Loucy (cell line): ENCODE results near the gene UNC5C.

Experiments
- H2AFZ ChIP-seq: fragments of 200-600 bp; sonication (generic); 2 replicates; pipeline ENCODE4 v1.6.0; 2016; ENCODE audit warnings: antibody characterized with exemption, mild to moderate bottlenecking, low read length, moderate library complexity
- H3F3A ChIP-seq: fragments of 200-600 bp; 2 replicates; pipeline ENCODE4 v1.6.0; 2016; ENCODE audit warnings: antibody characterized with exemption, low read depth, mild to moderate bottlenecking
- H3K27me3 ChIP-seq: fragments of 200-600 bp; sonication (generic); 2 replicates; pipeline ENCODE4 v1.6.1; 2014; ENCODE audit warnings: low read length, mild to moderate bottlenecking; ENCODE audit not compliant: insufficient read depth, poor library complexity, severe bottlenecking
- H3K36me3 ChIP-seq: fragments of 200-600 bp; sonication (generic); 2 replicates; pipeline ENCODE4 v1.6.1; 2016; ENCODE audit warnings: low read length; ENCODE audit not compliant: insufficient read depth
- H3K4me1 ChIP-seq: fragments of 200-600 bp; sonication (generic); 2 replicates; pipeline ENCODE4 v1.5.1; 2014; ENCODE audit warnings: low read length, mild to moderate bottlenecking; ENCODE audit not compliant: insufficient read depth, poor library complexity, severe bottlenecking
- H3K4me2 ChIP-seq: fragments of 200-600 bp; sonication (generic); 2 replicates; pipeline ENCODE4 v1.6.0; 2014; ENCODE audit warnings: antibody characterized with exemption, low read length, low read depth, mild to moderate bottlenecking; ENCODE audit not compliant: poor library complexity, severe bottlenecking
- H3K4me3 ChIP-seq: fragments of 200-600 bp; sonication (generic); 2 replicates; pipeline ENCODE4 v1.5.1; 2014; ENCODE audit warnings: low read length, mild to moderate bottlenecking, mixed read lengths; ENCODE audit not compliant: poor library complexity, severe bottlenecking
- H3K79me2 ChIP-seq: fragments of 200-600 bp; sonication (generic); 2 replicates; pipeline ENCODE4 v1.6.1; 2014; ENCODE audit warnings: low read length; ENCODE audit not compliant: insufficient read depth
- H3K9ac ChIP-seq: fragments of 200-600 bp; sonication (generic); 2 replicates; pipeline ENCODE4 v1.6.0; 2014; ENCODE audit warnings: mild to moderate bottlenecking, low read depth, low read length, moderate library complexity; ENCODE audit not compliant: poor library complexity, severe bottlenecking
- H3K9me2 ChIP-seq: fragments of 200-600 bp; sonication (generic); replicated peaks from 2 replicates; pipeline ENCODE4 v1.6.1; 2016; ENCODE audit warnings: low read depth, low read length, mixed read lengths
- H3K9me3 ChIP-seq: fragments of 200-600 bp; sonication (generic); 2 replicates; pipeline ENCODE4 v1.6.1; 2014; ENCODE audit warnings: mild to moderate bottlenecking, antibody characterized with exemption, low read length, low read depth; ENCODE audit not compliant: insufficient read depth
- H4K20me1 ChIP-seq: fragments of 200-600 bp; sonication (generic); 2 replicates; pipeline ENCODE4 v1.6.0; 2014; ENCODE audit warnings: antibody characterized with exemption, low read length, mild to moderate bottlenecking; ENCODE audit not compliant: insufficient read depth, poor library complexity, severe bottlenecking
- EZH2phosphoT487 ChIP-seq: fragments of 200-600 bp; IDR thresholded peaks from 2 replicates; pipeline ENCODE4 v1.6.1; 2018; ENCODE audit warnings: antibody characterized with exemption, mild to moderate bottlenecking, moderate library complexity, borderline replicate concordance
- TF ChIP-seq, protein P1 (sequence below): fragments of 200-600 bp; sonication (generic); conservative IDR thresholded peaks from 2 replicates; pipeline ENCODE4 v1.5.1; 2014; ENCODE audit warnings: mild to moderate bottlenecking, antibody characterized with exemption, low read length

The UNC5C gene

DNA sequence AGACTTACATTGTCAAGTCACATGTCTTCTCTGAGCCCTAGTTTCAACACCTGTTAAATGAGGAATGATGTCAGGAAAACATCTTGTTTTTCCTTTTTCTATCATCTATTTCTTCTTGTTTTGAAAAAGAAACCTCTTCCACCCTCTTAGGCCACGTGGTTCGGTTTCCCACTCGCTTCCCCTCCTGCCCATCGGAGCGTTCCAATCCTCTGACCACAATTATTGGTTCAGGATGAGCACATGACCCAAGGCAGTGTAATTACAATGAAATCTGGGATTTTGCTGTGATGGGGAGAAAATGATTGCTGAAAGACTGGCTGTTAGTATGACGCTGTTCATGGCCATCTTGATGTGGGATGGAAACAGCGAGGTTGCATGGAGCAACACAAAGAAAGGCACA lies 186.7 kb downstream of the UNC5C start:
- Histone ChIP-seq H3K4me1 (no peaks in the 10 kb centered on the region), H3F3A (no peaks in the 10 kb centered on the region), H3K4me2 (no peak overlapping the region), H3K9me2 (no peaks in the 10 kb centered on the region), H3K27me3 (no peaks in the 10 kb centered on the region), H3K79me2 (no peaks in the 10 kb centered on the region), H4K20me1 (no peaks in the 10 kb centered on the region), H3K9ac (no peak overlapping the region), H3K36me3 (no peaks in the 10 kb centered on the region), H3K9me3 (no peaks in the 10 kb centered on the region), H3K4me3 (no peak overlapping the region), H2AFZ (no peak overlapping the region)
- TF ChIP-seq, protein P1, sequence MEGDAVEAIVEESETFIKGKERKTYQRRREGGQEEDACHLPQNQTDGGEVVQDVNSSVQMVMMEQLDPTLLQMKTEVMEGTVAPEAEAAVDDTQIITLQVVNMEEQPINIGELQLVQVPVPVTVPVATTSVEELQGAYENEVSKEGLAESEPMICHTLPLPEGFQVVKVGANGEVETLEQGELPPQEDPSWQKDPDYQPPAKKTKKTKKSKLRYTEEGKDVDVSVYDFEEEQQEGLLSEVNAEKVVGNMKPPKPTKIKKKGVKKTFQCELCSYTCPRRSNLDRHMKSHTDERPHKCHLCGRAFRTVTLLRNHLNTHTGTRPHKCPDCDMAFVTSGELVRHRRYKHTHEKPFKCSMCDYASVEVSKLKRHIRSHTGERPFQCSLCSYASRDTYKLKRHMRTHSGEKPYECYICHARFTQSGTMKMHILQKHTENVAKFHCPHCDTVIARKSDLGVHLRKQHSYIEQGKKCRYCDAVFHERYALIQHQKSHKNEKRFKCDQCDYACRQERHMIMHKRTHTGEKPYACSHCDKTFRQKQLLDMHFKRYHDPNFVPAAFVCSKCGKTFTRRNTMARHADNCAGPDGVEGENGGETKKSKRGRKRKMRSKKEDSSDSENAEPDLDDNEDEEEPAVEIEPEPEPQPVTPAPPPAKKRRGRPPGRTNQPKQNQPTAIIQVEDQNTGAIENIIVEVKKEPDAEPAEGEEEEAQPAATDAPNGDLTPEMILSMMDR = no peak
- no peak for TF ChIP-seq EZH2phosphoT487

DNA sequence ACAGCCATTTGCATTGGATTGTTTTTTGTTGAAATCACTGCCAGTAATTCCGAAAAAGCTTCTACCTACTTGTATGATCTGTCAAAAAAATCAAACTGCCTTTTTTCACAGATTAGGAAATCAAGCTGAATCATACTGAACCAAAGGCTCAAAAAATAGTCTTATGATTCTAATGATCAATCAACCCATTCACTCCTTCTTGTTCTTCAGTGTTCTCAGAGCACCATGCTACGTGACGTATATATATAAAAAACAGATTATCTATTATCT lies 187.1 kb downstream of the UNC5C start:
- Histone ChIP-seq H3K36me3 (no peaks in the 10 kb centered on the region), H3K4me2 (no peak overlapping the region), H3K4me3 (no peak overlapping the region), H4K20me1 (no peaks in the 10 kb centered on the region), H3K9me2 (no peaks in the 10 kb centered on the region), H3K79me2 (no peaks in the 10 kb centered on the region), H2AFZ (peak overlapping the region; percentile 12; the same call in 1 of the 2 replicates), H3K27me3 (no peaks in the 10 kb centered on the region), H3F3A (no peaks in the 10 kb centered on the region), H3K4me1 (no peaks in the 10 kb centered on the region), H3K9ac (no peak overlapping the region), H3K9me3 (no peaks in the 10 kb centered on the region)
- TF ChIP-seq, protein P1 = no peak
- no peak for TF ChIP-seq EZH2phosphoT487

DNA sequence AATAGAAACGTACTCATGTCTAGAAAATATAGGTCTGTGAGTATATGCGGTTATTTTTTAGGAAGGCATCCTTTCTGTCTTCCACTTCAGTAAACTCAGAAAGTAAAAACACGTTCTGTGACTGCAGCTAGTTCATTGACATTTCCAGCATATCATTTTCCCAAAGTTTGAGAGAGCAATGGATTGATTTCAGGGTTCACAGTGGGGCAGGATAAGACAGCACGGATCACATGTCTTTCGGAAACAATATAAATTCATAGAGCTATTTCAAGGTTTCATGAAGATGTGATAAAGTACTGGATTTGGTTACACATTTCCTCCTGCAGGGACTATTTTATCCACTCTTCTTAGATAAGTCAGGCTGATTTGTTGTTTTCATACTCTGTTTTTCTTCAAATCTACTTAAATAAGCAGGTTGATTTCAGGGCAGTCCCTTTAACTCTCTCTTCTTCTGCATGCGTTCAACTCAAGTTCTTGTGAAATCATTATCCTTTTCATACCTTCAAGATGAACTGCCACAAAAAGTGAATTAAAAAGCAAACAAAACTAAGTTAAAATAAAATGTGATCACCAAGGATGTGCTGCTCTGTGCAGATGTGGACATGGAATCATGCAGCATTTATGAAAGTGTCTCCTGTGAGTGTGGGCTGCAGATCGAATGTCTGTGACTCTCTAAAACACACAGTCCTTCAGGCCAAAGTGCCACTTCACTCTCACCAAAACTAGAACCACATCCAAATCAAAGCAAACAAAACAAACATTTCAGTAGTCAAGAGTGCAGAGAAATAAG lies 187.7 kb downstream of the UNC5C start:
- no peaks in the 10 kb centered on the region for H3K4me1 ChIP-seq
- H3K4me2 ChIP-seq = no peak overlapping the region
- H2AFZ ChIP-seq = peak overlapping the region; percentile 12; the same call in 1 of the 2 replicates
- no peaks in the 10 kb centered on the region for H3K9me2 ChIP-seq
- no peaks in the 10 kb centered on the region for H4K20me1 ChIP-seq
- no peak overlapping the region for H3K9ac ChIP-seq
- H3F3A ChIP-seq = no peaks in the 10 kb centered on the region
- H3K36me3 ChIP-seq = no peaks in the 10 kb centered on the region
- no peak for TF ChIP-seq EZH2phosphoT487
- TF ChIP-seq, protein P1 = no peak
- no peak overlapping the region for H3K4me3 ChIP-seq
- H3K79me2 ChIP-seq = no peaks in the 10 kb centered on the region
- no peaks in the 10 kb centered on the region for H3K27me3 ChIP-seq
- no peaks in the 10 kb centered on the region for H3K9me3 ChIP-seq
